GM21447 (cell line): ENCODE measurements around the gene CYB561D2.

Experiments
- ATAC-seq: cut with Tn5 transposase; IDR thresholded peaks from one replicate; pipeline ENCODE4 v1.9.1; 2021; ENCODE audit not compliant: unreplicated experiment

Gene CYB561D2

DNA sequence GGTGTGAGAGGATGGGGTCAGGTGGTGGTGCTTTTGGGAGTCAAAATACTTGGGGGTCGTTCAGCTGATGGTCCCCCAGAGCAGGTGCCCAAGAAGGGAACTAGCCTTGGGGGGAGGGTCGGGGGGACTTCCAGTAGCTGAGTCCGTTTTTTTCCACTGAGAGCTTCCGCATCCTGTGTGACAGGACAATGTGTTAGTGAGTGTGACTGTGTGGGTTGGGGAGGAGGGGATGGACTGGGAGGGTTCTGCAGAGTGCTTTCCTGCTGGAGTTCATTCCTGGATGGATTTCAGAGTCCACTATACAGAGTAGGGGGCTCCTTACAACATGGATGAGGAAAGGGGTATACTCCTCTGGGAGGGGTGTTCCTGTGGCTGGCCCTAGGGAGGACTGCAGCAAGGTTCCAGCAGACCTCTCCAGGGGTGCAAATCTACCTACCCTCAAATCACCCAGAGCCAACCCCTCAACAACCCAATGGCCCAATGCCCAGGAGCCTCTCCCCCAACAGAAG is 27.5 kb upstream of the CYB561D2 start:
- ATAC-seq = no peak

DNA sequence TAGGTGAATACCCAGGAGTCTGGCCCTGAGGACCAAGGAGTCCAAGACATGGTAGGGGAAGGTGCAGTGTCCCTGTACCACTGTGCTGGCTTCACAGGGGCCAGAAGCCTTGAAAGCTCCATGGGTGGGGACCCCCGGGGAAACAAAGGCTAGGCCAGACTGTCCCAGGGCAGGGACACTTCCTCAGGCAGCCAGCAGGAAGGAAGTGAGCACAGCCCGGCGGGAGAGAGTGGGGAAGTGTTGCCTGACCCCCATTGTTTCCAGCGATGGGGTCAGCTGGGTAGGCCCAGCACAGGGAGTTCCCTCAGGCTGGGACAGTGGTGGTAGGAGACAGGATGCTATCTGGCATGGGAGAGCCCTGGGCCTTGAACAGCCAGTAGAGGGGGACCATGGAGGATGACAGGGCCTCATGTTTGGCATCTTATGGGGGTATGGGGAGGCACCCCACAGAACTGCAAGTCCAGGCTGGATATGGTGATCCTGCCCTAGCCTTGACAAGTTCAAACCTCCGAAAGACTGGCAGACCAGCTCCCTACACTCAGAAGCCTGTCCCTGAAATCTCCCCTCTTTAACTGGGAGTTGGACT is 27.0 kb upstream of the CYB561D2 start:
- no peak for ATAC-seq

DNA sequence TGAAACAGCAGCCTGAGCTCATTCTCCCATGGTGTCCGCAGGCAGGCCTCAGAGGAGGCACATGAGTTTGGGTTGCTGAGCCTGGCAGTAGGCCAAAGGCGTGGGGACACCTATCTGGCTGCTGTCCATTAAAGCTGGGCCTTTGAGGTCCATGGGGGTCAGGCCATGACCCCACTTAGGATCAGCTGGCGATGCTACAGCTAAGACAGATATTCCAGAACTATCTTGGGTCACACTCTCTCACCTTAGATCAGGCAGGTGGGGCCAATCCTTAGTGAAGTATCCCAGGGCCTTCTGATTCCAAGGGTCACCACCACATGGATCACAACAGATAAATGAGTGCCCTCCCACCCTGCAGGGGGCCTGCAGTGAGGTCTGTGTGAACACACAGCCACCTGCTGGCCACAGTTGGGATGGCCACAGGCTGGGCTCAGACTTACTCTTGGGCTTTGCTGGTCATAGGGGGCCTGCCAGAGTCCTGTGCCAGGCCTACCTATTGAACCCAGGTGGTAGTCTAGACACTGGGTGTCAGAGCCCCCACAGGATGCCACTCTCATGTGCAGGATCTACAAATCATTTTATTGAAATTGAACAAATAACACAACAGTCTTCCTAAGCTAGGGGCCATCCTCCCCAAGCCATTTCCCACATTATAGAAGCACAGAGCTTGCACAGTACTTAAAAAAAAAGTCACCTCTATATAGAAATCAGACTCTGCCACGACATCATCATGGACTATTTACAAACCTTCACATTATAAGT is 26.1 kb upstream of the CYB561D2 start:
- no peak for ATAC-seq

DNA sequence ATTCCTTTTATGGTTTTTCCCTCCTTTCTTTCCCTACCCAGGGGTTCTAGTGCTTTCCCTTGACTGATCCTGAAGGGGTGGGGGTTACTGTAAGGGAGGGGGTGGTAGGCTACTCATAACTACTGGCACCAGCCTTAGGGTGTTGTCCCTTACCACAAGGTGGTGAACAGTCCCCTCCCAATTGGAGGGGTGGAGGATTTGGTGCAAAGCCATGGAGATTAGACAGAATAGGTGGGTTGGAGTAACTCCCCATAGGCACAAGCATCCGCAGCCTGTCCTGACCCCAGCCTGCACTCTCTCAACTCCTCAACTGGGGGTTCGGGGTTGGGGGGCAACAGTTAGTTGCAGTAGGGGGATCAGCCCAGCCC is 25.6 kb upstream of the CYB561D2 start:
- no peak for ATAC-seq

DNA sequence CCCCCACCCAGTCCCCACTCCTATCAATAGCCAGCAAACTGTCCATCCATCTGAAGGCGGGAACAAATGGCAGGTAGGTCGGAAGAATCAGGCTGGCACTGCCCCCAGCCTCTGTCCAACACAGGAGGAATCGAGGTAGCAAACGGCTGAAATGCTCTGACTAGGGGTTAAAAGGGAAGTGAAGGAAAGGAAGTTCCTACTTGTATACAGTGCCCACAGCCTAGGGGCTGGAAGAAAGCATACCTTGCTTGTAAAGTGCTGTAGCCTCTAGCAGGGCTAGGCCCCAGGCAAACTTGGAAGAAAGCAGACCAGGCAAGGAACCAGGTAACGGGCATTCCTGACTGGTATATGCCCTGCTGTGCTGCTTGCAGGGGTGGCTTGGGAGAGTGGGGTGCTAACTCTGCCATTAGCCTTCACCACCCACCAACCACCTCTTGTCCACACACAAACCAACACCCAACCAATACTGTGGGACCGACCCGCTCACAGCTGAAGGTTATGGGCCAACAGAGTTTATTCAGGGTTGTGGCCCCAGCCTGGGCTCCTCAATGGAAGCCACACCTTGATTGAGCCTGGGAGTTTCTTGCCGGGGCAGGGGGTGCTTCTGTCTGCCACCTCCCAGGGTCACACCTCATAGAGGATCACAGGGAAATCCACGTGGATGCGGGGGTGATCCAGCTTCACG is 25.0 kb upstream of the CYB561D2 start:
- ATAC-seq = no peak

DNA sequence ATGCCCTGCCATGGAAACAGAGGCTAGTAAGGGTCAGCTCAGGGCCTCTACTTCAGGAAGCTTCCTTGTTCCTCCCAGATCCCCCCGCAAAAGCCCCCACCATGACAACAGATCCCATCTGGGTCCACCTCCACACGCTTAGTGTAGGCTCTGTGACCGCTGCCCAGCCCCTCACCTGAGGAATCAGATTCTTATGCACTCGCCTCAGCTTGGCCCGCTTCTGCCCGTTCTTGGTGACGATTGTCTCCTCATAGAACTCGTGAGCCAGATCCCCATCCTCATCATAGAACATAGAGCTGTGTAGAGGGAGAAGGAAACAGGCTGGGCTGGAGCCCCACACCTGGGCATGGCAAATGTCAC is 24.5 kb upstream of the CYB561D2 start:
- ATAC-seq = no peak

DNA sequence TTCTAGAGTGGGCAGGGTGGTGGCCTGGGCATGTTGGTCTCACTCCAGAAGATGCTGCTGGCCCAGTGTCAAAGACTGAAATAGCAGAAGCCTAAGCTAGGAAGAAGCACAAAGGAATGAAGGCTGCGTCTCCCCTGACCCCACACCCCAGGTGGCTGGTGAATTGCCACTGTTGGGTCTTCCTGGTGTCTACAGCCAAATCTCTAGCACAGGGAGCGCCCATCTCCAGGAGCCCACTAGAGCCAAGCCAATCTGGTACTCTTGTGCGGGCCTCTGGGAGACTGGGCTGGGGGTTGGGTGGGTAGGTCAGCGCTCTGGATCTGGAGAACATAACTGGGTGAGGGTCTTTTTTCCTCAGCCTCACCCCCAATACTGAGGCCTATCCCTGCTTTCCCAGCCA is 23.5 kb upstream of the CYB561D2 start:
- ATAC-seq = no peak

DNA sequence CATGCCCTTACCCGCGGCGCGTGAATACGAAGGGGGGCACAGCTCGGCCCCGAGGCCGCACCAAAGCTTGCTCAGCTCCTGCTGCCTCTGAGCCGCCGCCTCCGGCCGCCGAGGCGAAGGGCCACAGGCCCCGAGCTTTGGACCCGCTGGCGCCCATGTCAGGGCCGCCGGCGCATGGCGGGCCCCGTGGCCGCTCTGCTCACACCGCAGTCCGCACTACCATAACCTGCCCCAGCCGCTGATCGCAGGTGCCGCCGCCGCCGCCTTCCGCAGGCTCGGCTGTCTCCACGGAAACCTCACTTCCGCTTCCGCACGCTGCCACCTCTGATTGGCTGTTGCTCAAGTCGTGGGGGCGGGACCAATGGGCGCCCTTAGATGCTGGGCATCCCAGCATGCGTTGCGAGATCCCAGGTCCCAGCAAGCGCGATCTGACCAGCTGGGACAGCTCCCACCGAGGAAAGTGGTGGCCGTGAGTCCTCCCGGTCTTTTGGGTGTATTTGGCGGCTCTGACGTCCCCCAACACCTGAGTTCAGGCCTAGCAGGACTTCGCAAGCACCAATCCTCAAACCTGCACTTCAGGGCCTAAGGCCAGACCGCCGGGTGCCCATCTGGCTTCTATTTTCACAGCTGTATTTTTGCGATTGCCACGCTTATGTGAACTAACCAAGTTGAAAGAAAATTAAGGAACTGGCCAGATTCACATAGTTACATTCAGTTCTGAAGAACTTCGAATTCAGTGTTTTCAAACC is 22.5 kb upstream of the CYB561D2 start, which contains the start of gene TUSC2:
Gene TUSC2 (minus strand): TSS at position 281 of the 749 bp plus-strand sequence. CDS start 124 bp downstream, at position 157.
- peak; percentile 85 for ATAC-seq

DNA sequence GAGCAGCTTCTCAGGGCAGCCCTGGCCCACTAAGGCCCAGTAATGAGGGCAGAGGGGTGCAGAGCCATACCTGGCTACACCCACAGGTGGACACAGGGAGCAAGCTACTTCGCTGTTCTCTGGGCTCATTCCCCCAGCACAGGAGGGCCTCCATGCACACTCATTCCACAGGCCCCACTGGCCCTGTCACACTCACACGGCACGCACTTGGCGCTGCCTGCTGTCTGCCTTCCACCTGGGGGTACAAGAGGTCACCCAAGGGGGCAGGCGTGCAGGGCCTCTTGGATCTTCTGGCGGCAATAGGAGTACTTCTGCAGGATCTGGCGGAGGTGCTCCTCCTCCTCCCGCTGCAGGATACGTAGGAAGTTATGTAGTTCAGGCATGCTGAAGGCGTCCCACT is 20.3 kb upstream of the CYB561D2 start:
- ATAC-seq = no peak

DNA sequence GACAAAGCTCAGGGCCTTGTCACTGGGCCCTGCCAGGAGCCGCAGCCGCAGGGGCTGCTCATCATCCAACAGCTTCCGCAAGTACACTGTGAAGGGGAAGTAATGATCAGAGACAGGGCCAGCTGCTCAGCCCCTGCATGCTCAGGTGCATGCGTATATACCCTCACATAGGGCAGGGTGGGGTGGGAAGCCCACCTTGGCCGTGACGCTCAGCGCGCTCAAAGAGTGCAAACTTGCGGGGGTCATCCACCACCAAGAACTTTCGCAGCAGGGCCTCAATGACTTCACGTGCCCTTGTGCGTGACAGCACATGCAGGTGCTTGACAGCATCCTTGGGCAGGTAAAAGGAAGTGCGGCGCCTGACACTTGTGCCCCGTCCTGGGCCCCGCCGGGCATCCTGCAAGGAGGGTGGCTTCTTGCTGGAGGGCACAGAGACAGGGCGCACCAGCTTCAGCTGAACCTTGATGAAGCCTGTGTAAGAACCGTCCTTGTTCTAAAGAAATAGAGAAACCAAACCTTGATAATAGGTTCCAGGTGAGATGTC is 19.2 kb upstream of the CYB561D2 start:
- no peak for ATAC-seq

DNA sequence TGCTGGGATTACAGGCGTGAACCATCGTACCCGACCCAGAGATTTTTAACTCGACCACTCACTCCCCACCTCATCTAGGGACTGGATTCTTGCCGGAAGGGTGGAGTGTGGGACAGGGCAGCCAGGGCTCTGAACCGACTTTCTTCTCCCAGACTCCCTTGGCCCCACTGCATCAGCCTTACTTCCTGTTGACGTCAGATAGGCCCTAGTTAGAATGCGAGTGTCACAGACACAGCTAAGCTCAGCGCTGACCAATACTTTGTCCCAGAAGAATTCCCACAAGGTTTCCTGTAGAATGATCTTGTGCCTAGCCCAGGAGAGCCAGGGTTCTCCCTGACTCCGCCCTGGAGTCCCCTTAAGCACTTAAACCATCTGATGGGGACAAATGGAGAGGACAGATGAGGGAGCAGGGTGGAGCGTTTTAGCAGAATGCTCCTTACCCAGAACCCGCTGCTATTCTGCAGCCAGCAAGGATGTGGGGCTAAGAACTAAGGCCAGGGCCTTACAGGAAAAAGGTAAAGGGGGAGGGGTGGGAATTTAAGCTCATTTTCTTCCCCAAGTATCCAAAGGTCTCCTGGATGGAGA is 16.8 kb upstream of the CYB561D2 start:
- ATAC-seq = no peak

DNA sequence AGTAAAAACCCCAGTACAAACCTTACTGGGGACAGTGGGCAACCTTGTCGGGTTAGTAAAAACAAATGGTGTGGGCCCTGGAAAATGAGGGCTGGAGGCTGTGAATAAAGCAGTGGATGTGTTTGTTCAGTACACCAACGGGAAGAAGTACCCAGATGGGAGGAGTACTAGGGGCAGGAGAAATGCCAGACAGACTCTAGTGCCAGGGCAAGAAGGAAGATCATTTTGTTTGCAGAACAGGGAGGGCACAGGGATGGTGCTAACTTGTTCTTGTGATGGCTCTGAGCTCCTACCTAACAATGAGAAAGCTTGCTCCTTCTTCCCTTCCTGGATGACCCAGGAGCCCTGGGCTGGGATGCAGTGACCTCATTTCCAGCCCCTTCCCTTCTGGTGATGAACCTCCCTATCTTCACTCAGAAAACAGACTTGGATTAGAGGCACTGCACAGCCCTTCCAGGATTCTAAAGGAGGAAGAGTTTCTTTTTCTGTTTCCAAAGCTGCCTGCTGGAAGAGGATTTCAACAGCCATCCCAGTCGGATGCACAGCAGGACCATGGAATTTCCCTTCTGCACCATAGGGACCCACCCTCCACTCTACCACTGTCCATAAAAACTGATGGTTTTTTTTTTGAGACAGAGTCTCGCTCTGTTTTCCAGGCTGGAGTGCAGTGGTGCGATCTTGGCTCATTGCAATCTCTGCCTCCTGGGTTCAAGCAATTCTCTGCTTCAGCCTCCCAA is 16.2 kb upstream of the CYB561D2 start:
- no peak for ATAC-seq

DNA sequence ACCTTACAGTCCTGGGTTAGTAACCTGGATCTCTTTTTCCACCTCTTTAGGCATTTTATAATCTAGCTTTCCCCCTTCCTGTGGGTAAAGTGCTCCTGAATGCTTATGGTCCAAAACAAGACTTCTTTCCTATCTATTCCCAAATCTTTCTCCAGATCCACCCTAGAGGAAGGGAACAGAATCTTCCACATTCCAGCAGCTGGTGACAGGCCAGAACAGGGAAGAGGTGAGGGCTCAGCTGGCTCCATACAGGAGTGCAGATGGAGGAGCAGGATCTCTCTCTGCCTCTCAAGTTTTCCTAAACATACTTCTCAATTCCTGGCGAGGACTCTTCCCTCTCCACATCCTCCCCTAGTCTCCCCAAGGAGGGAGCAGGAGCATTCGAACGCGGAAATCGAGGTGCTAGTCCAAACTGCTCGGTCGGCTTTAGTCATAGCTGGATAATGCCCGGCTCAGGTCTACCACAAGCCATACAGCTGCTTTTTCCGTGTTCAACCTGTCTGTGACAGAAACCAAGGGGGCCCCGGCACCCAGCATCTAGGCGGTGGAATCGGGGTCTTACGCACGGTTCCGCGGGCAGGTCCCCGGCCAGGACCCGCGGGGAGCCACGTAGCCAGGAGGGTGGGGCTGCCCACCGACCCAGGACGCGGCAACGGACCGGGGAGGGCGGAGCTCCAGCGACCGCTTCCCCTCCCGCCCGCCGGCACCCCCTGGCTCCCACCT is 14.0 kb upstream of the CYB561D2 start:
- ATAC-seq = peak; percentile 23

DNA sequence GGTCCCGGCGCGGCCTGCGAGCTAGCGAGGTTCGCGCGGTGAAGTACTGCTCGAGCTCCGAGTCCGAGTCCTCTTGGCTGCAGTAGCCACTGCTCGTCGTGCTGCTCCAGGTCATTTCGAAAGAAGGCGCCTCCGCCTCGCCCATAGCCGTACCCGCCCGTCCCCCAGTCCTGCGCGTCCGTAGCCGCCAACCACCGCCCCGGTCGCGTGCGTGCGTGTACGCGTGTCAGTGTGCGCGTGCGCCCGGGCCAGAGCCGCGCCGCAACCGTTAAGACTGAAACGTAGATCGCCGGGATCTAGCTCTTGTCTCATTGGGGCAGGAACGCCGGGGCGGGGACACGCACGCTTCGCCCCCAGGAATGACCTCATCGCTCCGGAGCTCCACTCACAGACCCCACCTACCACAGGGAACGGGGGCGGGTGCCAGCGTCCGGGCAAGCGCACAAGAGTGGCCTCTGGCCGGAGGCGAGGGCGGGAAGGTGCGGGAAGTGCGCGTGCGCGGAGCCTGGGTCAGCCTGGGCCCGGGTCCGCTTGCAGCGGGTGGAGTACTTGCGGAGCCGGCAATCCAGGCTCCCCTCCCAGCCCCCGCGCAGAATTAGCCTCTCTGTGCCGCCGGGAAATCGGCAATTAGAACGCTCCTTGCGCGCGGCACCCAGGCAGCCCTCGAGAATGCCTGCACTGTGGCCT is 13.3 kb upstream of the CYB561D2 start:
- ATAC-seq = peak; percentile 70

DNA sequence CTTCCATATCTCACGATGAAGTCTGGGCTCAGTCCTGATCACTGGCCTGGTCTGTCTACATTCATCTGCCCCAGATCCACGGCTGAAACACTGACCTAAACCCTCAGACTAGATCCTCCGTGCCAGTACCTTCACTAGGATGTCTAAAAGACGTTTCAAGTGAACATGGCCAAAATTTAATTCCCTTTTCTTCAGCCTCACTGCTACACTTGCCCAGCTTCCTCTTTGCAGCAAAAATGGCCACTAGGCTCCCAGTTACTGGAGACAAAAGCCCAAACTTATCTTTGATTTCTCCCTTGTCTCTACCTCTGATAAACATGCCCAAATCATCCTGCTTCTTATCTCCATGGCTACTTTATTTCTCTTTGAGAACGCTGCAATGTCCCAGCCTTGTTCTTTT is 11.7 kb upstream of the CYB561D2 start:
- no peak for ATAC-seq

DNA sequence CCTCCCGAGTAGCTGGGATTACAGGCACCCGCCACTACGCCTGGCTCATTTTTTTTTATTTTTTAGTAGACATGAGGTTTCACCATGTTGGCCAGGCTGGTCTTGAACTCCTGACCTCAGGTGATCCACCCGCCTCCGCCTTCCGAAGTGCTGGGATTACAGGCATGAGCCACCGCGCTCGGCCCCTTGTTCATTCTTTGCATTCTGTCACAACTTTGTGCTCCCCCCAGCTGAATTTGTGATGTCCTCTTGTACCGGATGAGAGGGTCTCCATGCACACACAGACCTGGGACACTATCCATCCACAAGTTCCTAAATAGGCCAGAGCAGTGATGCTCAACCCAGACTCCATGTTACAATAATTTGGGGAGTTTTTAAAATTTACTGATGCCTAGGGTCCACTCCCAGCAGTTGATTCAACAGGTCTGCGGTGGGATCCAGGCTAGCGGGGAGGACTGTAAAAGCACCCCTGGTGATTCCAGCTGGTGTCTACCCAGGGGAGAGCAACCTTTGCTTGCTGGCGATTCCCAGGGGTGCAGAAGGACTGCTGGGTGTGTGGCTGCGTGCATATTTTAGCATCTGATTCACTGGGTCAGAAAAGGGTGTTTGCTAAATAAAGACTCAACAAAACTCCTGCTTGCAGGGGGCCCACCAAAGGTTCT is 11.0 kb upstream of the CYB561D2 start:
- ATAC-seq = no peak

DNA sequence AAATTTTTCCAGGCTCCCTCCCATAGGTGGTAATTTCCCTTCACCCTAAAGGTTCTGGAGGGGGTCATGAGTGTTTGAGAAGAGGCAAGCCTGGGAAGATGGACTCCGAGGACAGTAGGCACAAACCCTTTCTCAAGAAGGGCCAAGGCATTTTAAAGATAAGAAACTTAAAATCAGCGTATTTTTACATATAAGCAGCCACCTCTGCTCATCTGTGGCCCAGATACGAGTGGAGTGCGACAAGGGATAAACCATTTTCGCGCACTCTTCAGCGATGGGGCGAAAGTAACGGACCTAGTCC is 10.6 kb upstream of the CYB561D2 start:
- no peak for ATAC-seq
